Activated T-cell treated with anti-CD3 and anti-CD28 coated beads, Interleukin-2, amount 50 U/mL, for 4 hours (primary cell): ENCODE data around the gene CDC14C. TPM values are rescaled to one million over a fixed set of nuclear protein-coding genes. Genes with fewer than 3 reads are reported as not detected.
"Not testable (repeated sequence)": the region's sequence is repeated elsewhere in the genome, so short reads cannot be mapped to it uniquely, and the experiment has no call there.

ENCODE experiments used
- ATAC-seq, 2 donors: fragments of 200-7000 bp; cut with Tn5 transposase; one replicate each; pipeline ENCODE4 v1.10.0; 2021
- DNase-seq: peaks from one replicate; pipeline ENCODE4 v3.0.0-alpha.2; 2020
- H3K27me3 Mint-ChIP-seq: one replicate; pipeline ENCODE4 v1.8.0; 2021; ENCODE audit warnings: low read depth, mixed read lengths
- H3K36me3 Mint-ChIP-seq: one replicate; pipeline ENCODE4 v1.8.0; 2022; ENCODE audit warnings: mixed read lengths; ENCODE audit not compliant: insufficient read depth
- H3K4me1 Mint-ChIP-seq: one replicate; pipeline ENCODE4 v1.8.0; 2021; ENCODE audit warnings: low read depth, mixed read lengths
- H3K4me3 Mint-ChIP-seq: one replicate; pipeline ENCODE4 v1.8.0; 2021; ENCODE audit warnings: mild to moderate bottlenecking, moderate library complexity, mixed read lengths
- H3K9me3 Mint-ChIP-seq: one replicate; pipeline ENCODE4 v1.8.0; 2021; ENCODE audit warnings: mixed read lengths
- total RNA-seq, 3 donors: library from RNA; stranded (reverse); gene quantifications; one replicate each; pipeline ENCODE4 v1.2.1, GENCODE V29; 2021

The CDC14C gene
- not detected for total RNA-seq

GRCh38 chr7:48924433-48924832 lies at the start of gene CDC14C:
Gene CDC14C, plus strand, starts transcription at chr7:48924547. Its CDS starts 126 bp downstream, at chr7:48924673.
- H3K4me3 Mint-ChIP-seq = no peak within 1 kb of the TSS
- H3K9me3 Mint-ChIP-seq = peaks cover 3% of the 10 kb centered on the region
- H3K27me3 Mint-ChIP-seq = no peaks in the 10 kb centered on the region
- H3K36me3 Mint-ChIP-seq = no peaks in the 10 kb centered on the region
- no peak for ATAC-seq
- H3K4me1 Mint-ChIP-seq = no peaks in the 10 kb centered on the region
- no peak for DNase-seq

- ATAC-seq (no peak), DNase-seq (no peak)
- no peaks in the 10 kb centered on the region for H3K4me1 Mint-ChIP-seq
- H3K4me3 Mint-ChIP-seq = no peak overlapping the region
- no peaks in the 10 kb centered on the region for H3K27me3 Mint-ChIP-seq
- H3K36me3 Mint-ChIP-seq = no peaks in the 10 kb centered on the region
- H3K9me3 Mint-ChIP-seq = peaks cover 4% of the 10 kb centered on the region
These were observed 49.1 kb upstream of the CDC14C start for GRCh38 chr7:48875045-48875916.

DNA sequence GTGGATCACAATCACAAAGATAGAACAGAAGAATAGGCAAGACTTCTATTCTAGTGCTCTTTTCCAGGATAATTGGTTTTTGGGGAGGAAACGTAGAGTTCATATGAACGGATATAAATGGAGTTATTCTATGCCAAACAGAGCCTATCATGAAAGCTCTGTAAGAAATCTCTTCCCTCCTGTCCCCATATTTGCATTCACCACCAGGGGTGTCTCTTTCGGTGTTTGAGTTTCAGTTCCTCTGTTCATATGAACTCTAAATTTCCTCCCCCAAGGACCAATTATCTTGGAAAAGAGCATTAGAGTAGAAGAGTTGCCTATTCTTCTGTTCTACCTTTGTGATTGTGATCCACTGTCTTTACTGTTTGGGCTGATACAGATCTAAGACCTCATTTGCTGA lies 48.3 kb upstream of the CDC14C start:
- Mint-ChIP-seq H3K27me3 (no peaks in the 10 kb centered on the region), H3K4me1 (no peaks in the 10 kb centered on the region), H3K36me3 (no peaks in the 10 kb centered on the region), H3K4me3 (no peak overlapping the region), H3K9me3 (peaks cover 4% of the 10 kb centered on the region)
- ATAC-seq (no peak), DNase-seq (no peak)

GRCh38 chr7:48880851-48881250 lies 43.5 kb upstream of the CDC14C start:
- Mint-ChIP-seq H3K9me3 (peaks cover 4% of the 10 kb centered on the region), H3K27me3 (no peaks in the 10 kb centered on the region)

GRCh38 chr7:48887500-48887899 lies 36.8 kb upstream of the CDC14C start:
- no peaks in the 10 kb centered on the region for H3K27me3 Mint-ChIP-seq
- ATAC-seq (no peak), DNase-seq (no peak)
- no peak overlapping the region for H3K4me3 Mint-ChIP-seq
- H3K4me1 Mint-ChIP-seq = no peaks in the 10 kb centered on the region
- H3K9me3 Mint-ChIP-seq = peaks cover 5% of the 10 kb centered on the region
- H3K36me3 Mint-ChIP-seq = no peaks in the 10 kb centered on the region

More at GRCh38 chr7:48880851-48881250, 43.5 kb upstream of the CDC14C start:
- Mint-ChIP-seq H3K36me3 (no peaks in the 10 kb centered on the region), H3K4me1 (no peaks in the 10 kb centered on the region), H3K4me3 (no peak overlapping the region)
- no peak for ATAC-seq
- DNase-seq = no peak

DNA sequence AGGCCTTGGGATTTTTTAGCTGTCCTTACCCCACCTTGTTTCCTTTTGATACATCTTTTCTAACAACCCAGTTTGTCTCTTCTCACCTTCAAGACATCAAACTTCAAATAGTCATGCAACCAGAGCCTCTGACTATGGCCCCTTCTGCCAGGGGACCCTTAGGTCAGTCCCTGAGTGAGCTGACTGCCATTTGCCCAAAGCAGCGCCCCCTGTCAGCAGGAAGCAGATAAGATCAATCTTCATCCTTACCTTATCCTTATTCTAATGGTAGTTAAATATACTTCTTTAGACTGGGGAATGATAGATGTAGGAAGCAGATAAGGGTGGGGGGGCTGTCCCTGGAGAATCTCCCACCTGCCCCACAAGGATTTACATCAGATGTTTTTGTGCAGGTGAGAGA lies 29.8 kb upstream of the CDC14C start:
- peaks cover 5% of the 10 kb centered on the region for H3K9me3 Mint-ChIP-seq
- no peaks in the 10 kb centered on the region for H3K36me3 Mint-ChIP-seq
- H3K4me3 Mint-ChIP-seq = no peak overlapping the region
- no peaks in the 10 kb centered on the region for H3K4me1 Mint-ChIP-seq
- ATAC-seq (no peak), DNase-seq (no peak)
- no peaks in the 10 kb centered on the region for H3K27me3 Mint-ChIP-seq

DNA sequence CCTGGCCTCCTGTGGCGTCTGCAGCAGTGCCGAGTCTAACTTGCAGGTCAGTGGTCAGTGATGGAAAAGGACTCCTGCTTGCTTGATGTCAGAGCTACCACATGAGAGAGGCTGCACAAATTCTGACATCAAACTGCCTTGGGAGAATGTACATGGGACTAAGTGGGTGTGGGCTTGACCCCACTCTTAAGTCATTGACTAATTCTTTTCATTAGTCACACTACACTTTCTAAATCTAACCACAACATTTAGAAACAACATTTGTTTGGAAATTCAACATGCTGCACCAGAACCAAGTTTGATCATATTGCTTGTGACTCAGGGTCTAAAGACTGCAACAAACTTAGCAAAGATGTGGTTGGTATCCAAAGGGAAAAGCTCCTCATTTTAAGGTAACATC lies 24.4 kb upstream of the CDC14C start:
- Mint-ChIP-seq H3K4me3 (no peak overlapping the region), H3K36me3 (no peaks in the 10 kb centered on the region), H3K9me3 (peaks cover 4% of the 10 kb centered on the region), H3K27me3 (no peaks in the 10 kb centered on the region), H3K4me1 (no peaks in the 10 kb centered on the region)
- ATAC-seq = no peak
- DNase-seq = no peak

DNA sequence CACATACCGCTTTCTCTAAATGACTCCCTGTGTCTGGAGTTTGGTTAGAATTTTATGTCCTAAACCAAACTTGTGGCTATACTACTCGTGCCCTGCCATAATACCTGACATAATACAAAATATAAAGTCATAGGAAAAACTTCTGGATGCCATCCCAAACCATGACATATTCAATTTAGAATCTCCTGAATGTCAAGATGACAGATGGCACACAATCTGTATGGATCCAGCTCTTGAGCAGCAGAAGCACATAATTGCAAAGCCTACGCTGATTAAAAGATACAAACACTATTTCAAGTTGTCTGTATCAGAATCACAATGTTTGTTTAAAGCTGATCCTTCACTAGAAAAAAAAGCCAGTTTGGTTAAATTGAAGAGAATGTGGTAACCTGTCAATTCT lies 22.4 kb upstream of the CDC14C start:
- no peak for ATAC-seq
- no peak overlapping the region for H3K4me3 Mint-ChIP-seq
- peaks cover 10% of the 10 kb centered on the region for H3K9me3 Mint-ChIP-seq
- DNase-seq = no peak
- H3K36me3 Mint-ChIP-seq = no peaks in the 10 kb centered on the region
- no peaks in the 10 kb centered on the region for H3K4me1 Mint-ChIP-seq
- H3K27me3 Mint-ChIP-seq = no peaks in the 10 kb centered on the region

DNA sequence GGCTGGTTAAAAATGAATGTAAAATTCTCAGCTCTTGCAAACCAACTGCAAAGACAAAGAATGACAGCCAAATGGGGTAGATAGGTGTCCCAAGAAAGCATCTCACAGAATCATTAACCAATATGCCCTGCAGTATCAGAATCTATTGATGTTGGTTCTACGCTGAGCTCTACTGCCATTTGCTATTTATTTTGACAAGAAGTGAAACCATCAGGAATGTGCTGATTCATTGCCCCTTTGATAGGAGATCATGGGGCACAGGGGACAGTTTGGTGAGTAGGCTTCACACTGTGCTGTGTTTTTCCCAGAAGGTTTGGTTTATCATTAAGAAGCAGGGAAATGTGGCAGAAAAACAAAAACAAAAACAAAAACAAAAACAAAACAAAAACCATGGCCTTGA lies 19.4 kb upstream of the CDC14C start:
- H3K4me3 Mint-ChIP-seq = no peak overlapping the region
- DNase-seq = no peak
- H3K4me1 Mint-ChIP-seq = no peaks in the 10 kb centered on the region
- H3K36me3 Mint-ChIP-seq = no peaks in the 10 kb centered on the region
- ATAC-seq = no peak
- H3K9me3 Mint-ChIP-seq = peaks cover 15% of the 10 kb centered on the region
- H3K27me3 Mint-ChIP-seq = no peaks in the 10 kb centered on the region

- not testable (repeated sequence) for H3K4me3 Mint-ChIP-seq, H3K27me3 Mint-ChIP-seq, H3K36me3 Mint-ChIP-seq, ATAC-seq, H3K4me1 Mint-ChIP-seq, DNase-seq
- peaks cover 12% of the 10 kb centered on the region for H3K9me3 Mint-ChIP-seq
These were observed 18.7 kb upstream of the CDC14C start for GRCh38 chr7:48905686-48906085.

DNA sequence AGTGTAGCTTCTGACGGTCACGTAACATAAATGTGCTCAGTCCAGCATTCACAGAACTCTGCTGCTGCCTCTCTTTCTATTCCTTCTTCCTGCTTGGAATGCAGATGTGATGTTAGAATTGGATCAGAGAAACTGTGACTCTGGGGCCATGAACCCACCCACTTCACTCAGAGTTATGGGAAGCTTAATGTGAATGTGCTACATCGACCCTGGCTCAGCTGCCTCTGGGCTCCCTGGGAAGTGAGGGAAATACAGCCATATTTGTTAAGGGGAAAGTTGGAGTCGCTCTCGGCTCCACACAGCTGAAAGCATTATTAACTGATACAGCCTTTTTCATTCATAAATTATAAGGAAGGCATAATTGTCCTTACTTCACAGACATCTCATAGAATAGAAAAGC lies 14.5 kb upstream of the CDC14C start:
- not testable (repeated sequence) for DNase-seq, ATAC-seq, H3K36me3 Mint-ChIP-seq, H3K4me3 Mint-ChIP-seq, H3K4me1 Mint-ChIP-seq, H3K27me3 Mint-ChIP-seq
- peaks cover 18% of the 10 kb centered on the region for H3K9me3 Mint-ChIP-seq

GRCh38 chr7:48931481-48931880 lies 7.1 kb downstream of the CDC14C start:
- no peaks in the 10 kb centered on the region for H3K9me3 Mint-ChIP-seq
- no peaks in the 10 kb centered on the region for H3K36me3 Mint-ChIP-seq
- ATAC-seq (no peak), DNase-seq (no peak)
- H3K4me3 Mint-ChIP-seq = no peak overlapping the region
- no peaks in the 10 kb centered on the region for H3K4me1 Mint-ChIP-seq
- H3K27me3 Mint-ChIP-seq = no peaks in the 10 kb centered on the region

GRCh38 chr7:48932126-48932910 lies 8.0 kb downstream of the CDC14C start:
- no peaks in the 10 kb centered on the region for H3K36me3 Mint-ChIP-seq
- H3K4me3 Mint-ChIP-seq = no peak overlapping the region
- ATAC-seq (no peak), DNase-seq (no peak)
- no peaks in the 10 kb centered on the region for H3K9me3 Mint-ChIP-seq
- no peaks in the 10 kb centered on the region for H3K4me1 Mint-ChIP-seq
- no peaks in the 10 kb centered on the region for H3K27me3 Mint-ChIP-seq

DNA sequence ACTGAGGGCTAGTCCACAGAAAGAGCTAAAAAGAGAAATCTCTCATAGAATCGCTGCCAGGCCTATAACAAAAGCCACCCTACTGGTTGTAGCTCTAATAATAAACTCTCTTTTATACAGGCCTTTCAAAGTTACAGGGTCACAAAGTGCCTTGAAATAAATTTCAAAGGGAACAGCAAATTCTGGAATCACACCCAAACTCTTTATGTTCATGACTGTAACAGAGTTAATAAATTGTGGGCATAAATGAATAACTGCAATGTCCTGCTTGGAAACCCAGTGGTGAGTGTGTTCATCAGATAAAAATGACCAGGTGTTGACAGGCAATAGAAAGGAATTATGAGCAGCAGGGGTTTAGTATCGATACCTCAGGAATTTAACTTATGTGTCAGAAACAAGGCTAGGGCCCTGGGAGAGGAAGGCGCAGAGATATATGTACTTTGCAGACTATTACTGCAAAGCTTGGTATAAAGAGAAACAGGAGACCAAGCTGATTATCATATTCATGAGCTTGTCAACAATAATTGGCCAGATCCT lies 9.3 kb downstream of the CDC14C start:
- Mint-ChIP-seq H3K4me1 (no peaks in the 10 kb centered on the region), H3K36me3 (no peaks in the 10 kb centered on the region), H3K4me3 (no peak overlapping the region), H3K27me3 (no peaks in the 10 kb centered on the region), H3K9me3 (no peaks in the 10 kb centered on the region)
- no peak for DNase-seq
- no peak for ATAC-seq
